Left hindlimb (tissue), 1 donor: ENCODE data around the gene NSUN3.
"Not testable (repeated sequence)": the region's sequence is repeated elsewhere in the genome, so short reads cannot be mapped to it uniquely, and the experiment has no call there.

Experiments used
- DNase-seq: peaks from one replicate; pipeline ENCODE4 v3.0.0-alpha.2; 2018

Gene NSUN3

DNA sequence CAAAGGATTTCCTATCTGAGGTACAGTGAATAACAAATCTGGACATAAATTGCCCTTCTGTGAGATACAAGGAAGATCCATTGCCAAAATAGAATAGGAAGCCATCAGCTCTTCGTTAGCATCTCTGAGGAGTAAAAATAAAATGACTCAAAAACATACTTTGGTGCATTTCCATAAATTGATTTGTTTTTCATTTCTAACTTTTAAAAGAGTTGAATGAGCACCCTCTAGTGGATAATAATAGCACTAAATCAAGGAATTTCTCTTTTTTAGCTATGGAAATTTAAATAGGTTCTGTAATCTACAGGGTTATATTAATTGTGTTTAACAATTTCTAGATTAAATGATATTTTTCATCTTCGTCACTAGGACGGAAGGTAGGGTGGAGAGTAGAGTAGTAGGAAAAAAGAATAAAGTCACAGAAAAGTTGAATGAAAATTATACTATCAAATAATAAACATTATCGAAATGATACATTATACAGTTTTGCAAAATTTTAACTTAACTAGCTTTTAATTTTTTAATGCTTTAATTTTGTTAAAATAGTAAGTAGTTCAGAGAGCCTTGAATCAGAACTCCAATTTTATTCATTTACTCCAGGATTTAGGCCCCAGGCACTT lies 6.4 kb downstream of the NSUN3 start:
- DNase-seq: no peak

DNA sequence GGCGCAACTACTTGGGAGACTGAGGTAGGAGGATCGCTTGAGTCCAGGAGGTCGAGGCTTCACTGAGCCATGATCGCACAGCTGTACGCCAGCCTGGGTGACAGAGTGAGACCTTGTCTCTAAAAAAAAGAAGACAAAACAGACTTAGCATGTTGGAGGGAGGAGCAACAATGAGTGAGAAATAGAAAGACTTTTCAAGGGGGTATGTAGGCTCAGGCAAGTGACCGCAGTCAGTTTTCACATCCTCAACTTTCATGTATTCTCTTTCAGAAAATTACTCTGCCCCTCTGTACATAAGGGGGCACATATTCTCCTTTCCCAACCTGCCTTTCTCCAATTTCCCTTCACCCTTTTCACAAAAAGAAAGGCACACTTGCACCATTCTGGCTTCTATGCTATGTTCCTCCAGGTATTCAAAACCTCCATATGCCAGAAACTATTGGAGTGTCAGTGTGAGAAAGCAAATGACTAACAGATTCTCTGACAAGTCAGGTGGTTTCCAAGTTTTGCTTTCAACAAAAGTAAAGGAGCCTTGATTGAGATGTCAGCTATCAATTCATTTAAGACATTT lies 7.6 kb downstream of the NSUN3 start:
- DNase-seq: no peak

DNA sequence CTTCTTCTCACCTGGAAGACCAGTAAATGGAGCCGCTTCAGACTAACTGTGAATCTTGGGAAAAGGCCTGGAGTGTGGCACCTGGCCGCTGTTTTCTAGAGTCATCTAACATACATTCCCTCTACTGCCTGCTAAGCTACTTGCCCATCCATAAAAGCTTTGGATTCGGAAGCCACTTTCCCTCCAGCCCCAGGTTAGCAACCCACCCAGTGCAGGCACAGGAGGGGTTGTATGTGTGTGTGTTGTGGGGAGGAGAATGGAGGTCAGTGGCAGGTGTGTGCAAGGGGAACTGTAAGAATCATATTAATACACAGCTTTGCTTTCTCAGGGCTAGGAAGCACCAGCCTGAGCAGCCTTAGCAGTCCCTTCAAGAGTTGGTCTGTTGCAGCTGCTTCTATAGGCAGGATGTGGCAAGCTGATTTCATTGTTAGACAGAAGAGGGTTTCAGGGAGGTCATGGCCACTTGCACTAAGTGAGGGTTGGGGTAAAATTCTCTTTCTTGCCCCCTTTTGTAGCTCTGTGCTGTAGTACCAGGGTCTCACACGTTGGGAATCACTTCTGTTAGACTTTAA lies 8.9 kb downstream of the NSUN3 start:
- DNase-seq: no peak

DNA sequence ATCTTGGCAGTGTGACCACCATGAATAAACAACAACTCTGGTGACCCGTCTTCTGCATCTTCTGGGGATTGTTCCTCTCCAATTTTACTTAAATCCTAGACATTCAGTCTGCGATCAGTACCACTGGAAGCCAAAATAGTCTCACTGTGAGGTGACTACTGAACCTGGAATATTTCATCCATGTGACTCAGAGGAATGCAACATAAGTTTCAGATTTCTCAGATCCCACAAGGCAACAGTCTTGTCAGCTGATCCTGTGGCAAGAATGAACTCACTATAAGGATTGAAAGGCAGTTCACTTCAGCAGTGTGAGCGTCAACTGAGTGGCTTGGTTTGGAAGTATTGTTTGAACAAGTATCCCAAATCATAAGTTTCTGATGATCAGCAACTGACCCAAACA lies 13.2 kb downstream of the NSUN3 start:
- no peak for DNase-seq

DNA sequence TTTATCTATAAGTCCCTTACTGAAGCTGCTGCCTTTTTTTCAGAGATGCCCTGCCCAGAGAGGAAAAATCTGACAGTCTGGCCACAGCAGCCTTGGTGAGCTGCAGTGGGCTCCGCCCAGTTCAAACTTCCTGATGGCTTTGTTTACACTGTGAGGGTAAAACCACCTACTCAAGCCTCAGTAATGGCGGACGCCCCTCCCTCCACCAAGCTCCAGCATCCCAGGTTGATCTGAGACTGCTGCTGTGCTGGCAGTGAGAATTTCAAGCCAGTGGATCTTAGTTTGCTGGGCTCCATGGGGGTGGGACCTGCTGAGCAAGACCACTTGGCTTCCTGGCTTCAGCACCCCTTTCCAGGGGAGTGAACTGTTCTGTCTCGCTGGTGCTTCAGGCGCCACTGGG lies 17.7 kb downstream of the NSUN3 start:
- not testable (repeated sequence) for DNase-seq

DNA sequence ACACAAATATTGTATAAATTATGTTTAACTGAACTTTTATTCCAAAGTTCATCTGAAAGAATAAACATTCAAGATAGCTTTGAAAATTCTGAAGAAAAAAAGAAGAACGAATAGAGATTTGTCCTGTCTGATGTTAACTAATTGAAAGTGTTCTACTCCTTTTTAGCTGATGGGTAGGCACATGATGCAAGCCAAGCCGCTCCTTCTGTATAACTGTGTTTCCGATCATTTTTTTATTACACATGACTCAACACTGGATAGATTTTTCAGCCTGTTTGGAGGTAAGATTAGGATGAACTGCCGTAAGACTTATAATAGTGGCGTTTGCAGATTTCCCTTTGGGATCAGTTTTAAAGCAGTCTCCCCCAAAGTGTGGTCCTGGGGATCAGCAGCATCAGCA lies 19.0 kb downstream of the NSUN3 start:
- no peak for DNase-seq

DNA sequence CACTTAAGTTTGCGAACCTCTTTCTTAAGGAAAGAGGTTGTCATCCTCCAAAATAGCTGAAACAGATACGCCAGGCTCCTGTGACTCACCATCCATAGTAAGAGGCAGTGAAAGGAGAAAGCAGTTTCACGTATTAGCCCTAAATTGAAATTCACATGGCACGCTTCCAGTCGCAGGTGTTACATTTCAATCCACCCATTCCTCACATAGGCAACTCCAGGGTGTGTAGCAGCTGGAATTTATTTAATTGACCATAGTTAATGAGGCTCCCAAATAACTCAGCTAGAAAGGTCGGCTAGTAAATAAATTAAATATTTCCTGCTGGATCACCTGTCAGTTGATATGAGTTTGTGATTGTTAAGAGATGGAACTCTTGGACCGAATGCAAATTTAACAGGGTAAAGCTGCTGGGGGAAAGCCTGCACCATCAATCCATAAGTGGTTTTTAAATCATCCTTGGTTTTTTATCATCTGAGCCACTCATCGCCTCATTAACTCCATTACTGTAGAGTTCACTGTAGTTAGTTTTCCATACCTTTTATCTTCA lies 19.6 kb downstream of the NSUN3 start:
- no peak for DNase-seq

DNA sequence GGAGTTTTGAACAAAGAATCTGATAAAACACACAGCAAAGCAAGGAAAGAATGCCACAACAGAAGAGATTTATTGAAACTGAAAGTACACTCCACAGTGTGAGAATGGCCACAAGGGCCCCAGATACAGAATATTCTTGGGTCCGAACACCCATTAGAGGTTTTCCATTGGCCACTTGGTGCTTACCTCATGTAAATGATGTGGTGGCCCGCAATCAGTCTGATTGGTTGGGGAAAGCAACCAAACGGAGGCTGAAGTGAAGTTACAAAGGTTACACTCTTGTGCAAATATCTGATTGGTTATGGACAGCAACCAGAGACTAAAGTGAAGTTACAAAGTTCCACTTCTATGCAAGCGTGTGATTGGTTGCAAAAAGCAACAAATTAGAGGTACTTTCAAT lies 20.4 kb downstream of the NSUN3 start:
- no peak for DNase-seq

DNA sequence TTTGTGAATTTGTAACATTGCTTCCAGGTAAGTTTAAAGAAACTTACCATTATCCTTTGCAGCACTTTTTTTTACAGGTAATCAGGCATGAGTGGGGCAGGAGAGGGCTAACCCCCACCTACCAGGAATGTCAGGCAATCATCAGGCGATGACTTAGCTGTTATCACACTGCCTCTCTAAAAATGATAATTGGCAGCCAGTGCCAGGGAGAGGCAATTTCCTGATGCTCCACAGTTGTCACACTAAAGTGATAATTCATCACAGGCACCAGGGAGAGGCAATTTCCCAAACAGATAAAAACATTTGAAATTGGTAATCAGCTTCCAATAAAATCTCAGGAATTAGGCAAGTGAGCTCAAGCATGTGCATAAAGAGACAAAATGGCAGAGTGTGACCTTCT lies 26.3 kb downstream of the NSUN3 start:
- no peak for DNase-seq

DNA sequence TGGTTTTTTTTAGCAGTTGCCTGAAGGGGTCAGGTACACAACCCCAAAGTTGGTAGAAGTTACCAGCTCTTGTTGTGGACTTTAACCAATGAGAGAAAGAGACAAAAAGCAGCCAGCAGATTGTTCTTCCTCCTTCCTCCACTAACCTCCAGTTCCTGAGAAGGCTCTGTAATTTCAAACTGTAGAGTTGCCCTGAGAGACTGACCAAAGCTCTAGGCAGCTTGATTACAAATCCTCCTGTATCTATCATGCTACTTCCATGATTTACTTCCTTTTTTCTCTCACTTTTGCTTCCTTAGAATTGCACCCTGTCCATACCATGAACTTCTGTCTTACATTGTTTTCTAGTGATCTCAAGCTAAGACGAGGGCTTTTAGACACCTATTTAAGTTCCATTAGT lies 29.2 kb downstream of the NSUN3 start:
- DNase-seq: no peak

DNA sequence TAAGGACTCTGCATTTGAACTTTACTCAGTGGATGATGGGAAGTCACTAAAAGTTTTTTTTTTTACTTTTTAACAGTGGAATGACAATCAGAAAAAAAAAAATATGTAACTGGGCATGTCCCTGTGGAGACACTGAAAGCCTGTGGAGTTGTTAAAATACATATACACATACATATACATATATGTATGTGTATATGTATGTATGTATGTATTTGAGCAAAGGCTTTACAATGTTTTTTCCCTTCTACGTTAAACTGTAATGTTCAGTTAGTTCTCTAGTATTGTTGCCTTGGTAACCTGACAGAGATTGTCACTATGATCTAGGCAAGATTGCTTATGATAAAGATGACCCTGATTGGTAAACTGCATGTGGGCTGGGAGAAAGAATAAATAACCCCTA lies 30.3 kb downstream of the NSUN3 start:
- DNase-seq: no peak

DNA sequence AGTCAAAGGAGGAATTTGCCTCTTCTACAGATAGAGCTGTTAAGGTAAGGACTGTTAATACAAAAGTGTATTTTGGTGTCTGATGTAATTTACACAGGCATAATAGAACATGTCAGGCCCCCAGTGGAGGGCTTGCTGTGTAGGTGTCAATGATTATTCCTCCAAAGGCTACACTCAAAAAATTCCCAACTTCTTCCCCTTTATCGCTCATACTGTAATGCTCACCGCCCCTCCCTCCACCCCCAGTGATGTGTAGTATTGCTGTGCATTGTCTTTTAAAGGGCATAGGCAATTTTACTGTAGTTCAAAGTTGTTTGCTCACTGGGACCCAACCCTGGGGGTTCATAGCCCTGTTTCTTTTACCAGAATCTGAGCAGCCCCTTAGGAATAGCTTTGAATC lies 32.2 kb downstream of the NSUN3 start:
- no peak for DNase-seq

DNA sequence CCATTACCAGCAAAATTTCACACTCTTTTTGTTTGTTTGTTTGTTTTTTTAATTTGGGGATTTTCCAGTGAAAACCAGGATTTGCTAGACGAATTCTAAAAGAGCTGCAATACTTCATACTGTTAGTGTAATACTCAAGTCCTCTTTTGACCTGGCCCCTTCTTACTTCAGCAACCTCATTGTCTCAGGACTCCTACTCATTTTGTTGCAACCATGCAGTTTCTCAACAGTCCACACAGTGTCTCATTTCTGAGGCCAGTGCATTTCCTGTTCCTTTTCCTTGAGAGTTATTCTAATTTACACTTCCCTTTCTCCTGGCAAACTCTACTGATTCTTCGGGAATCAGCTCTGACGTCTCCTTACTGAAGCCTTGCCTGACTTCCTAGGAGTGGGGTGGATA lies 35.6 kb downstream of the NSUN3 start:
- no peak for DNase-seq

DNA sequence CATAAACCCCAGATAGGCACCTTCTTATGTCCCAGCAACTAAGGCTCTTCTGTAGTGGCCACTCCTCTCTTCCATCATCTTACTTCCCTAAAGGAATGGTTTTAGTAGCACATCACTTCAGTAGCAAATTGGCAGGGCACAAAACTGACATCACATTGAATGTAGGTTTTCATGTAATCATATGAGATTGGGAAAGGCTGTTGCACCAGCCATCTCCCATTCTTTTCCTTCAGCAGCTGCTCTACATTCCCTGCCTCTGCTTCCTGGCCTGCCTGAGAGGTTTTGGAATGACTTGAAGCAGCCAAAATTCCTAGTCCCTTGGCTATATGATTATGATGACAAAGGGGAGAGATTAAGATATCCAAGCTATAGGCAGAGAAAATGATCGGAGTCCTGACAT lies 36.5 kb downstream of the NSUN3 start:
- no peak for DNase-seq

DNA sequence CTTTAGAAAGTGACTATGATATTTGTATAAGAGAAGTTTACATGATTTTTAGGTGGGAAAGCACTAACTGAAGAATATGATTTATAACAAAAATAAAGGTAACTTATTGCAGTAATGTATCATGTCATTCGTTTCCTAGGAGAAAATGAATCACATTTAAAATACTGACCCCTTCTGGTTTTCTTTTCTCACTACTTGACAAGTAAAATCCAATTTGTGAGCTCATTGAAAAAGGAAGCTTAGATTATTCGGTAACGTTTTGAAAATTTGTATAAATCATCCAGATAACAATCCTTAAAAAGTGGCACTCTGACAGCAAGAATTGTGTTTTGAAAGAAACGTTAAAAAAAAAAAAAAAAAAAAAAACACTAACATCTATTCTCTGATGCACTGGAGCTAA lies 39.0 kb downstream of the NSUN3 start:
- DNase-seq: no peak

DNA sequence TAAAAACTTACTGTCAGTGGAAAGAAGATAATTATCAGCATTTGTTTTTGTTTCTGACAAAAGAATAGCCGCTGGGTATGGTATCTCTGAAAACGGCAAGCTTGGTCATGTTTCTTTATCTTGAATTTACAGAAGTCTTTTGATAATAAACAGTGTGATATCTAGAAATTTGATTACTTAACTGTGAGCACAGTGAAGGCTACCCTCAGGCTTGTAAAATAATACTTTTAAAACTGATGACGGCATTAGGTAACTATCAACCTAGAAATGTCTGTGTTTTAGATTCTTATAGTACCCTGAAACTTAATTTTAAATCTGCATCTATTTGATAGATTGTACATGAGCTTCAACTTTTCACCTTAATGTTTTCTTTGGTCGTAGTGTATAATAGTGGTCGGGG lies 43.4 kb downstream of the NSUN3 start:
- no peak for DNase-seq

DNA sequence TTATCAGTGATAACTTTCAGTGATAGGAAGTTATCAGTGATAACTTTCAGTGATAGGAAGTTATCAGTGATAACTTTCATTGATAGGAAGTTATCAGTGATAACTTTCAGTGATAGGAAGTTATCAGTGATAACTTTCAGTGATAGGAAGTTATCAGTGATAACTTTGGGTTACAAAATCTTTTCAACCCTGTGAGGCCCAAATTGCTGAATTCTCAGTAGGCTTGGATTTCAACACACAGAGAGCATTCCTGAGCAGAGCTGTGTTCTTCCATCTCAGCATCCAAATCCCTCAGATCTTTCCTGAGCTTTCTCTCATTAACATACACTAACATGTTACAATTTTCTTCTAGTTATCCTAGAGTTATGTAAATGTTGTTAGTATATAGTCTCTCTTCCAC lies 47.4 kb downstream of the NSUN3 start:
- not testable (repeated sequence) for DNase-seq

DNA sequence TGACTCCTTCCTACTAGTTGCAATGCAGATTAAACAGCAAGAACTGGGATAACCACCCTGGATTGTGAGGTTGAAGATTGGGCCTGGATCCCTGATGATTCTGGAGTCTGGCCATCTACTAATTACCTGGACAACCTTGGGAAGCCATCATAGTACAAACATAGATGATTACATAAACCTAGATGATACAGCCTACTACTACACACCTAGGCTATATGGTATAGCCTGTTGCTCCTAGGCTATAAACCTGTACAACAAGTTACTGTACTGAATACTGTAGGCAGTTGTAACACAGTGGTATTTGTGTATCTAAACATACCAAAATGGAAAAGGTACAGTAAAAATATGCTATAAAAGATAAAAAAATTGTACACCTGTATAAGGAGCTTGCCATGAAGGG lies 48.0 kb downstream of the NSUN3 start:
- no peak for DNase-seq

DNA sequence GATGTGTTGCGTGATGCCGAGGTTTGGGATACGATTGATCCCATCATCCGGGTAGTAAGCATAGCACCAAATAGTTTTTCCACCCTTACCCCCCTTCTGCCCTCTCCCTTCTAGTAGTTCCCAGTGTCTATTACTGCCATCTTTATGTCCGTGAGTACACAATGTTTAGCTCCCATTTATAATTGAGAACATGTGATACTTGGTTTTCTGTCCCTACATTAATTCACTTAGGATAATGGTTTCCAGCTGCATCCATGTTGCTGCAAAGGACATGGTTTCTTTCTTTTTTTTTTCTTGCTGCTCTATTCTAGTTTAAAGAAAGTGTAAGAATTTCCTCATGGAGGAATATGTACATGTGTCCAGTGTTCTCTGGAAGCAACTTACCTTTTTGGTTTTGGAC lies 51.8 kb downstream of the NSUN3 start:
- no peak for DNase-seq

DNA sequence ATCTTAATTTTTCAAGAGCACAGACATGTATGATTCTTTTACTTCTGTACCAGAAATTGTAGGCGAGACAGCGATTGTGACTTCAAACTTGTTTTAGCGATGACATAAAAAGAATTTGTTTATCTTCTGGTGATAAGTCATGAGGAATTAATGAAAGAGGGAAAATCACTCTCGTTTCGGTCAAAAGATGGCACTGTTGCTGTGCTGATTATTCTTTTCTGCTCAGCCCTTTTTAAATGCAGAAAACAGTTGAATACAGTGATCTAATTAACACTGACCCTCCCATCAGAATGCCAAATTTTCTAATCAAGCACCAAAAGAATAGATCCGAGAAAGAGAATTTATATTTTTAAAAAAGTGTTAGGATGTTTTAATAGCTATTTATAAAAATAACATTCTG lies 52.6 kb downstream of the NSUN3 start:
- DNase-seq: no peak

DNA sequence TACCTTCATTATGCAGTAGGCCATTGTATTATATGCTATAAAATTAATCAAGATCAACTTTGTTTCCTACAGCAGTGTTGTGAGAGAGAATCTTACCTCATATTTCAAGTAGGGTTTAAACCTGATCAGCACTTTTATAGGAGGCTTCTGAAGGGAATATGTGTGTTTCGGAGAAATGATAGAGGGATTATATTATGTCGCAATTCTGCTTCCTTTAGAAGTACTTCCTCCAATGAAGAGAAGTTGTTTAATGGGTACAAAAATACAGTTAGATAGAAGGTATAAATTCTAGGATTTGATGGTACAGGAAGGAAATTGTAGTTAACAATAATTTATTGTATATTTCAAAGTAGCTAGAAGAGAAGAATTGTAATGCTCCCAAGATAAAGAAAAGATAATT lies 54.9 kb downstream of the NSUN3 start:
- DNase-seq: no peak

DNA sequence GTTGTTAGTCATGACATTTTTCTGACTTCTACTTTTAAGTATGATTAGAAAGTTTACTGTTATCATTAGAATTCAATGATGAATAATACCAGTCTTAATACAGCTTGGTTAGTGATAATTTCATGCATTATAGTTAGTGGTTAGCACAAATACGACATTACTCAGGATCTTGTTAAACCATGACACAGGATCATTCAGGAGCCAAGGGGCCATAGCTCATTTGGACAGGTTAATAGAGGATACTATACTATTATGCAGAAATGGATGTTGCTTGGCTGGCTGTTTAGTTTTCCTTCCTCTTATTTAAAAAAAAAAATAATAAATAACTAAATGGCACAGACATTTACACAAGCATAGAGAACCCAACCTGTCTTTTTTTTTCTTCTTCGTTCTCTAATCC lies 55.5 kb downstream of the NSUN3 start:
- no peak for DNase-seq

DNA sequence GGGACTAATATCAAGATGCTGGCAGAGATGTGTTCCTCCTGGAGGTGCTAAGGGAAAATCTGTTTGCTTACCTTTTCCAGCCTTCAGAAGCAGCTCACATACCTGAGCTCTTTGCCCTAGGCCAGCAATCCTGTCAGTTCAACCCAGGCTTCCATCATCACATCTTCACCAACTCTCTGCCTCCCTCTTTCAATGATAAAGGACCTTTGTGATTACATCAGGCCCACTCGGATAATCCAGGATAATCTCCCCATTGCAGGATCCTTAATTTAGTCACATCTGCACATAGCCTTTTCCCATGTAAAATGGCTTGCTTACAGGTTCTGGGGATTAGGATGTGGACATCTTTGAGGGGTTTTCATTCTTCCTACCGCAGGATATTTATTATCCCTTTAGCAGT lies 58.3 kb downstream of the NSUN3 start:
- DNase-seq: no peak

DNA sequence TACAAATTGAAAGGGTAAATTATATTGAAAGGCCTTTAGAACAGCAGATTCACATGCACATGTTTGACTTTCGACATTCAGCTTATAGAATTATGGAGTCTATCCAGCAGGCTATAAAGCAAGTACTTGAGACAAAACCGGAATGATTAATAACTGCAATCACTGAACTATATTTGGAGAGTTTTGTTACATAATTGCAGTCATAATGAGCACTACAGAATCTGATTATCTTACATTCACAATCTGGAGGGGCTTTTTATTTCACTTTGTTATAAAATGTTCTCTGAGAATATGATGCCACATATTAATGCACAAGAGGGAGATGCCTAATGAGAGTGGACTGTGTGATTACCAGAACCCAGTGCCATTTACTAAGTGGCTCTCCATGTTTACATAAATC lies 64.3 kb downstream of the NSUN3 start:
- DNase-seq: no peak

DNA sequence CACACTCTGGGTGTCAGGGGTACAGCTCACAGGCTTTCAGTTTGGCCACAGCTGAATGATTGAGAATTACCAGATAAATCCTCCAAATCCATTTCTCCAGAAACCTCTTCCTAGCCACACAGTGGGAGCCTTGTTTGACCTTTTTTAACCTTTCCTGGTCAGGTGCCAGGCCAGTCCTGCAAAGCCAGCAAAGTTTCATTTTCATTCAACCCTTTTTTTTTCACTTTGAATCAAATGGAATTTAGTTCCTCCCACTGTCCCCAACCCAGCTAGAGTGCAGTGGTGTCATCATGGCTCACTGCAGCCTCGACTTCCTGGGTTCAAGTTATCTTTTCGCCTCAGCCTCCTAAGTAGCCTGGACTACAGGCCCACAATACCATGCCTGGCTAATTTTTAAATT lies 67.8 kb downstream of the NSUN3 start:
- DNase-seq: no peak
